SK-N-MC (cell line): ENCODE data around the gene TPMT.
"Not testable (repeated sequence)": the region's sequence is repeated elsewhere in the genome, so short reads cannot be mapped to it uniquely, and the experiment has no call there.

Experiments
- DNase-seq: peaks from one replicate; pipeline ENCODE4 v3.0.0-alpha.2; 2011; ENCODE audit warnings: low read depth, low spot score
- H3K27ac ChIP-seq: fragments of 200-600 bp; sonication (generic); 2 replicates; pipeline ENCODE4 v1.5.1; 2016; ENCODE audit warnings: mixed run types
- H3K36me3 ChIP-seq: fragments of 200-600 bp; sonication (generic); 2 replicates; pipeline ENCODE4 v1.6.1; 2017; ENCODE audit warnings: antibody characterized with exemption, low read length, mixed read lengths; ENCODE audit not compliant: insufficient read depth
- H3K4me3 ChIP-seq: fragments of 200-600 bp; sonication (generic); 2 replicates; pipeline ENCODE4 v1.5.1; 2016
- H3K9ac ChIP-seq: fragments of 200-600 bp; sonication (generic); 2 replicates; pipeline ENCODE4 v1.8.0; 2017; ENCODE audit warnings: mixed run types, mixed read lengths; ENCODE audit not compliant: insufficient read length
- H3K9me3 ChIP-seq: fragments of 200-600 bp; sonication (generic); 2 replicates; pipeline ENCODE4 v1.6.1; 2017; ENCODE audit warnings: low read depth, mild to moderate bottlenecking, antibody characterized with exemption, low read length, moderate library complexity, mixed read lengths
- EZH2 ChIP-seq: fragments of 200-600 bp; sonication (generic); IDR thresholded peaks from one replicate; pipeline ENCODE4 v1.6.1; 2017; ENCODE audit warnings: antibody characterized with exemption
- FOXP2 ChIP-seq: optimal IDR thresholded peaks from 2 replicates; pipeline ENCODE3; 2011; ENCODE audit warnings: mild to moderate bottlenecking, moderate library complexity; ENCODE audit not compliant: insufficient read depth; ENCODE audit errors: extremely low read length, control extremely low read depth
- POLR2AphosphoS5 ChIP-seq: IDR thresholded peaks from 2 replicates; pipeline ENCODE4 v1.6.1; 2012; ENCODE audit warnings: mild to moderate bottlenecking, low read depth, low read length, borderline replicate concordance

TPMT gene

GRCh38 chr6:18151801-18152200 lies 3.1 kb downstream of the TPMT start:
- no peak for DNase-seq
- TF ChIP-seq FOXP2 (no peak), POLR2AphosphoS5 (no peak), EZH2 (no peak)
- Histone ChIP-seq H3K36me3 (no peaks in the 10 kb centered on the region), H3K4me3 (no peak overlapping the region), H3K9me3 (no peaks in the 10 kb centered on the region), H3K9ac (no peak overlapping the region), H3K27ac (no peak overlapping the region)

GRCh38 chr6:18151391-18151790 lies 3.5 kb downstream of the TPMT start:
- not testable (repeated sequence) for DNase-seq, H3K36me3 ChIP-seq, H3K9me3 ChIP-seq

DNA sequence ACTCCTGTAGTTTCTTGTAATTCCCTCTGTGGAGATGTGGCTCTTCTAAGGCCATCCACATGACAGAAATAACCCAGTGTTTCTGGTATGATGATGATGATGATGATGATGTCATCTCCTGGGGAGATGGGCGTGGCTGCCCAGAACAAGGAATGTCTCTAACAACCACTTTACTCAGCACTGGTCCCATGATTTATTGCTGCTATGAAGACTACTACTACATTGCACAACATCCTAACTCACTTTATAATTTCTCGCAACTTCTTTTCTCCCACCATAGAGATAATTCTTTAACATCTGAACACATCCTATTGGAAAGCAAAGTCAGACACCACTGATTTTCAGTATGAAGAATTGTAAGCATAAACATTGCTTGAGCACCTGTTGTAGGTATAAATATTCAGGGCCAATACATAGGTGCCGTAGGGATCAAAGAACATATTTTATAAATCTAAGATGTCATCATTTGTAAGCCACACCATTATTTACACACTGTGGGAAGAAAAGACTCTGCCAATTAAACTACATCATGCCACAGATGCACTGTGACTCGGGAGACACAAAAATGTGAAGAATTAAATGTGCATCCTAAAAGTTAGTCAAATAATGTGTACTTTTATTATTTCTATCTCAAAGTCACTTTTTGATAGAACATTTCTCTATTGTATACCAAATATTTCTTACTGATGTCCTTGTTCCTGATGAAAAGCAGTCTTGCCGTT lies 6.4 kb downstream of the TPMT start:
- Histone ChIP-seq H3K9ac (no peak overlapping the region), H3K9me3 (no peaks in the 10 kb centered on the region), H3K27ac (no peak overlapping the region), H3K36me3 (no peaks in the 10 kb centered on the region), H3K4me3 (no peak overlapping the region)
- TF ChIP-seq FOXP2 (no peak), POLR2AphosphoS5 (no peak), EZH2 (no peak)
- no peak for DNase-seq

More at GRCh38 chr6:18151391-18151790, 3.5 kb downstream of the TPMT start:
- H3K4me3 ChIP-seq, H3K27ac ChIP-seq, H3K9ac ChIP-seq: not testable (repeated sequence)

GRCh38 chr6:18147616-18148015 lies 7.3 kb downstream of the TPMT start:
- Histone ChIP-seq H3K9me3 (no peaks in the 10 kb centered on the region), H3K9ac (no peak overlapping the region), H3K4me3 (no peak overlapping the region), H3K27ac (no peak overlapping the region), H3K36me3 (no peaks in the 10 kb centered on the region)
- no peak for TF ChIP-seq POLR2AphosphoS5
- TF ChIP-seq FOXP2 = no peak
- TF ChIP-seq EZH2 = no peak
- DNase-seq = no peak

DNA sequence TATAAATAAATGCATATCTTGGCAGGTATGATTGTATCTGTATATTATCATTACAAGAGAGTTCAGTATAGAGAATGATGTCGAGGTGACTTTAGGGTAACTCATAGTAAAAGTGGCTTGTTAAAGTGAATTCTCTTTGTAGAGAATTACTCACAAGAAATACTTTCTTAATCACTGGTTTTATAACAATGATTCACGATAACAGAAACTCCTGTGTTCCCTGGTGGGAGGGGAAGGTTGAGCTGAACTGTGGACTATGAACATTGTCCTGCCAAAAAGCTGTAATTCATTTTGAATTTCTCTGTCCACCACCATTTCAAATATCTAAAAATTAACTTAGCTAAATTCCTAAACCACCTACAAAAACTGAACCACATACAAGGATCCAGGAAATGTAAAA lies 7.7 kb downstream of the TPMT start:
- no peak for TF ChIP-seq FOXP2
- no peak for TF ChIP-seq POLR2AphosphoS5
- TF ChIP-seq EZH2 = no peak
- Histone ChIP-seq H3K9me3 (no peaks in the 10 kb centered on the region), H3K27ac (no peak overlapping the region), H3K4me3 (no peak overlapping the region), H3K36me3 (no peaks in the 10 kb centered on the region), H3K9ac (no peak overlapping the region)
- no peak for DNase-seq

GRCh38 chr6:18142591-18142861 lies 12.4 kb downstream of the TPMT start:
- Histone ChIP-seq H3K4me3 (no peak overlapping the region), H3K9me3 (no peaks in the 10 kb centered on the region), H3K27ac (no peak overlapping the region), H3K36me3 (no peaks in the 10 kb centered on the region), H3K9ac (no peak overlapping the region)
- no peak for DNase-seq
- TF ChIP-seq POLR2AphosphoS5 (no peak), EZH2 (no peak), FOXP2 (no peak)

DNA sequence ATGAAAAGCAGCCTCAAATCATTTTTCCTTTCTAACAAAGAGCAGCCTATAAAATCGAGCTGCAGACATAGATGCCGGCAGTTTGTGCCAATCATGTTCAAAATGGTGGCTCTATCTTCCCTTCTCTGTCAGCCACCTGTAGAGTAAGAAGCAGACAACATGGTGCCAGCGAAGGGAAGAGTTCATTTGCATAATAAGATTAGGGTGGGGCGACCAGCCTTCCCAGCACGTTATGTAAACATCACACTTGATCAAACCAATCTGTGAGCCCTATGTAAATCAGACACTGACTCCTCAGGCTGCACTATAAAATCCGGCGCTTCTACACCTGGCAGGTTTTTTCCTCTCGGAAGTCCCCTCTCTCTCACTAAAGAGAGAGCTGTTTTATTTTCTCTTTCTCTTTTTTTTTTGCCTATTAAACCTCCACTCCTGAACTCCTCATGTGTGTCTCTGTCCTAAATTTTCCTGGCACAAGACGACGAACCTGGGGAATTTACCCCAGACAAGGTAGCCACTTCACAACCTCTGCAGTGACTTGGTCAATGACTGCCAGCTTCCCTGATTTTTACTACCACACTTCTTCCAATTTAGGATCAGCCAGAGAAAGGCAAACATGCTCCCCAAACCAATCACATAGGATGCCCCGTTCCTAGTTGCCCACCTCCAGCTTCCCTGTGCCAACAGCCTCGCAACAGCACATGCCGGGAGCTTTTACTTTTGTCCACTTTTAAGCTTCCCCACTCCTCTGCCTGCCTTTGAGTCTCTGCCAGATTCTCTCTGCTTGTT lies 12.9 kb downstream of the TPMT start:
- DNase-seq = no peak
- no peak overlapping the region for H3K9ac ChIP-seq
- no peaks in the 10 kb centered on the region for H3K36me3 ChIP-seq
- H3K9me3 ChIP-seq = no peaks in the 10 kb centered on the region
- TF ChIP-seq POLR2AphosphoS5 = no peak
- TF ChIP-seq EZH2 = no peak
- TF ChIP-seq FOXP2 = no peak
- no peak overlapping the region for H3K4me3 ChIP-seq
- H3K27ac ChIP-seq = no peak overlapping the region

DNA sequence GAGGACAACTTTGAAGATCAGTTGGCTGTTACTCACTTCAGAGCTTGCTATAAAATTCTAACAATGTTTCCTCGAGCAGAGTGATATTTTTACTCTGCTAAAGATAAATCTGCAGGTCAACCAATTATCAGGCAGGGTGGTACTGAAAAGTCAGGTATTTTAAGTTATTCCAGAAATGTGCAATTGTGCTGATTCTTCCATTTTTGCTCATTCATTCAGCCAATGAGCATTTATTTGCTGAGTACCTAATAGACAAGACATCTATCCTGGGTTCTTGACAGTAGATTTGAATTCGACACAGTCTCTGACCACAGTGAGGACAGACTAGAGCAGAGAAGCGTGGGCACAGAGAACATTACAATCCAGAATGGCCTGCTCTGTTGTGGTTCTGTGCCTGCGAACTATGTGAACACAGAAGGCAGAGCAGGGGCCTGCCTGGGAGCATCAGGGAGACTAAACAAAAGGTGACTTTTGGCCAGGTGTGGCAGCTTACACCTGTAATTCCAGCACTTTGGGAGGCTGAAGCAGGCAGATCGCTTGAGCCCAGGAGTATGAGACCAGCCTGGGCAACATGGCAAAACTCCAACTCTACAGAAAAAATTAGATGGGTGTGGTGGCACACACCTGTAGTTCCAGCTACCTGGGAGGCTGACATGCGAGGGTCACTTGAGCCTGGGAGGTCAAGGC lies 14.8 kb downstream of the TPMT start:
- no peaks in the 10 kb centered on the region for H3K36me3 ChIP-seq
- DNase-seq = no peak
- no peak overlapping the region for H3K4me3 ChIP-seq
- no peak overlapping the region for H3K9ac ChIP-seq
- H3K9me3 ChIP-seq = no peaks in the 10 kb centered on the region
- H3K27ac ChIP-seq = no peak overlapping the region
- TF ChIP-seq FOXP2 (no peak), EZH2 (no peak), POLR2AphosphoS5 (no peak)

GRCh38 chr6:18138906-18139305 lies 16.0 kb downstream of the TPMT start:
- Histone ChIP-seq H3K4me3 (no peak overlapping the region), H3K9me3 (no peaks in the 10 kb centered on the region), H3K36me3 (no peaks in the 10 kb centered on the region), H3K9ac (no peak overlapping the region), H3K27ac (no peak overlapping the region)
- DNase-seq = no peak
- TF ChIP-seq EZH2 = no peak
- no peak for TF ChIP-seq POLR2AphosphoS5
- TF ChIP-seq FOXP2 = no peak
